Upper lobe of left lung (tissue), 6 donors: ENCODE results near the gene SGMS1. TPM values are rescaled to one million over a fixed set of nuclear protein-coding genes. Genes with fewer than 3 reads are reported as not detected.

ENCODE experiments used
- ATAC-seq, 2 donors: fragments of 200-7000 bp; cut with Tn5 transposase; one replicate each; pipeline ENCODE4 v1.9.1; 2022; ENCODE audit warnings: mild to moderate bottlenecking in 2 of 2, moderate library complexity in 2 of 2; ENCODE audit not compliant: low FRiP score in 2 of 2
- DNase-seq, 2 donors: peaks; one replicate each; pipeline ENCODE4 v3.0.0-alpha.2; 2019 to 2020
- H3K27ac ChIP-seq, 4 donors: fragments of 200-600 bp; sonication (generic); one replicate each; pipeline ENCODE4 v1.5.1; 2016 to 2019
- H3K27me3 ChIP-seq, 4 donors: fragments of 200-600 bp; sonication (generic); one replicate each; pipeline ENCODE4 v1.5.1; 2017 to 2019
- H3K36me3 ChIP-seq, 4 donors: fragments of 200-600 bp; sonication (generic); one replicate each; pipeline ENCODE4 v1.5.1; 2016 to 2019
- H3K4me1 ChIP-seq, 4 donors: fragments of 200-600 bp; sonication (generic); one replicate each; pipeline ENCODE4 v1.5.1; 2018 to 2019
- H3K4me3 ChIP-seq, 4 donors: fragments of 200-600 bp; sonication (generic); one replicate each; pipeline ENCODE4 v1.5.1; 2017 to 2019; ENCODE audit warnings: mild to moderate bottlenecking in 2 of 4, moderate library complexity in 1 of 4
- H3K9me3 ChIP-seq, 4 donors: fragments of 200-600 bp; sonication (generic); one replicate each; pipeline ENCODE4 v1.5.1; 2018 to 2019
- EP300 ChIP-seq, 4 donors: sonication (generic); formaldehyde crosslinking; IDR thresholded peaks; one replicate each; pipeline ENCODE4 v1.5.1; 2017; ENCODE audit warnings: antibody characterized with exemption in 4 of 4, control low read depth in 2 of 4
- POLR2A ChIP-seq, 4 donors: fragments of 450-650 bp; IDR thresholded peaks; one replicate each; pipeline ENCODE4 v1.5.1; 2016 to 2017; ENCODE audit warnings: antibody characterized with exemption in 4 of 4, mild to moderate bottlenecking in 2 of 4
- POLR2AphosphoS5 ChIP-seq, 2 donors: sonication (generic); formaldehyde crosslinking; IDR thresholded peaks; one replicate each; pipeline ENCODE4 v1.5.1; 2017; ENCODE audit warnings: antibody characterized with exemption in 2 of 2
- WGBS, 2 donors: methylation state at CpG; one replicate each; pipeline ENCODE4 v1.1.5; 2017 to 2018; 5-methylcytosine and 5-hydroxymethylcytosine counted together
- total RNA-seq, 6 donors: library from RNA; depleted of rRNA in 4 of 6; stranded (reverse); fragments of >200 nt in 4 of 6; gene quantifications; one replicate each; pipeline versions ENCODE4 v1.1.0 to v1.2.1, GENCODE V29; 2016 to 2021
- TF ChIP-seq, protein P1 (sequence below), 6 experiments: fragments of 450-650 bp in 4 of 6; fragments of 200-600 bp in 2 of 6; sonication (generic) in 2 of 6; IDR thresholded peaks; one replicate each; pipeline ENCODE4 v1.5.1; 2016 to 2019; ENCODE audit warnings: antibody characterized with exemption in 6 of 6
- donor health status: DM: no; HTN: no; CAD: no; lungs with moderate emphysema.
- donor health status: DM: no; HTN: yes; CAD: no; lungs with severe emphysema.

SGMS1 gene
- total RNA-seq, 6 donors from 2014 or later = 66.7 to 230 (median 173) TPM

DNA sequence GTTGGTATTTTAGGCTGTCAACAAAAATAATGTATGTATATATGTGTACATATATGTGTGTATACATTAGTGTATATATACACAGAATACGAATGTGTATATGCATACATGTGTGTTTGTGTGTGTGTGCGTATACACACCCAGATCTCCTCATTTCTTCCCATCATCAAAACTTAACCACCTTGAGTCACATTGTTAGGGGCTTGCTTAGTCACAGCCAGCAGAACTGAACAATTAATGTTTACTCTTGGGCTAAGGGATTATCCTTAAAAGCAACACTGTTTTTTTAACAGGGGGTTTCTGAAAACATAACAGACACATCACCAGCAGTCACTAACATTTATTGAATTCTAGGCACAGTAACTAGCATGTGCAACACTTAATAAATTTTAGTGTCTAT lies 289.5 kb downstream of the SGMS1 start:
- no peak for ATAC-seq
- Histone ChIP-seq H3K4me3 (no peak overlapping the region), H3K36me3 (no peaks in the 10 kb centered on the region), H3K27ac (no peak overlapping the region), H3K4me1 (peaks cover 0 to 6% (median 0%) of the 10 kb centered on the region in 4 donors), H3K9me3 (no peaks in the 10 kb centered on the region), H3K27me3 (no peaks in the 10 kb centered on the region)
- TF ChIP-seq, protein P1, sequence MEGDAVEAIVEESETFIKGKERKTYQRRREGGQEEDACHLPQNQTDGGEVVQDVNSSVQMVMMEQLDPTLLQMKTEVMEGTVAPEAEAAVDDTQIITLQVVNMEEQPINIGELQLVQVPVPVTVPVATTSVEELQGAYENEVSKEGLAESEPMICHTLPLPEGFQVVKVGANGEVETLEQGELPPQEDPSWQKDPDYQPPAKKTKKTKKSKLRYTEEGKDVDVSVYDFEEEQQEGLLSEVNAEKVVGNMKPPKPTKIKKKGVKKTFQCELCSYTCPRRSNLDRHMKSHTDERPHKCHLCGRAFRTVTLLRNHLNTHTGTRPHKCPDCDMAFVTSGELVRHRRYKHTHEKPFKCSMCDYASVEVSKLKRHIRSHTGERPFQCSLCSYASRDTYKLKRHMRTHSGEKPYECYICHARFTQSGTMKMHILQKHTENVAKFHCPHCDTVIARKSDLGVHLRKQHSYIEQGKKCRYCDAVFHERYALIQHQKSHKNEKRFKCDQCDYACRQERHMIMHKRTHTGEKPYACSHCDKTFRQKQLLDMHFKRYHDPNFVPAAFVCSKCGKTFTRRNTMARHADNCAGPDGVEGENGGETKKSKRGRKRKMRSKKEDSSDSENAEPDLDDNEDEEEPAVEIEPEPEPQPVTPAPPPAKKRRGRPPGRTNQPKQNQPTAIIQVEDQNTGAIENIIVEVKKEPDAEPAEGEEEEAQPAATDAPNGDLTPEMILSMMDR (IDR thresholded peaks at IDR 0.05) = no peak
- TF ChIP-seq POLR2A (IDR thresholded peaks at IDR 0.05) (no peak), EP300 (IDR thresholded peaks at IDR 0.05) (no peak), POLR2AphosphoS5 (IDR thresholded peaks at IDR 0.05) (no peak)
- 91 to 95% methylated on average over 2 of the region's 2 CpGs for WGBS, 2 donors
- no peak for DNase-seq

DNA sequence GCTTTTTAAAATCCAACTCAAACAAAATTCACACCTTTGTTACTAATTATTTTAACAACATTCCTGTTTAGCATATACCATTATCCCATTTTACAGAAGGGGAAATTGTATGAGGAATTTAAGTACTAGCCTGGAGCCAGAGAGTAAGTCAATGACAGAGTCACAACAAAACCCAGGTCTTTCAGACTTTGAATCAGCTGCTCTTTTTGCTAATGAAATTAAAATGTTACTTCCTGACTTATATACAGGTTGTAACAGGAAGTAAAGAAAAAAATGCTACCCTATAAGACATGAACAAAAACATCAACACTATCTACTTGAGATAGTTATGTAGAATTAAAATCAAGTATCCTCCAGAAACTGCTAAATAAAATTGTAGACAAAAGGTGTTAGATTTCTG lies 289.9 kb downstream of the SGMS1 start:
- Histone ChIP-seq H3K27ac (no peak overlapping the region), H3K4me3 (no peak overlapping the region), H3K4me1 (peaks cover 0 to 10% (median 0%) of the 10 kb centered on the region in 4 donors), H3K36me3 (no peaks in the 10 kb centered on the region), H3K27me3 (no peaks in the 10 kb centered on the region), H3K9me3 (no peaks in the 10 kb centered on the region)
- TF ChIP-seq POLR2AphosphoS5 (IDR thresholded peaks at IDR 0.05) (no peak), POLR2A (IDR thresholded peaks at IDR 0.05) (no peak), EP300 (IDR thresholded peaks at IDR 0.05) (no peak)
- TF ChIP-seq, protein P1 (IDR thresholded peaks at IDR 0.05) = no peak
- DNase-seq (no peak), ATAC-seq (no peak)

DNA sequence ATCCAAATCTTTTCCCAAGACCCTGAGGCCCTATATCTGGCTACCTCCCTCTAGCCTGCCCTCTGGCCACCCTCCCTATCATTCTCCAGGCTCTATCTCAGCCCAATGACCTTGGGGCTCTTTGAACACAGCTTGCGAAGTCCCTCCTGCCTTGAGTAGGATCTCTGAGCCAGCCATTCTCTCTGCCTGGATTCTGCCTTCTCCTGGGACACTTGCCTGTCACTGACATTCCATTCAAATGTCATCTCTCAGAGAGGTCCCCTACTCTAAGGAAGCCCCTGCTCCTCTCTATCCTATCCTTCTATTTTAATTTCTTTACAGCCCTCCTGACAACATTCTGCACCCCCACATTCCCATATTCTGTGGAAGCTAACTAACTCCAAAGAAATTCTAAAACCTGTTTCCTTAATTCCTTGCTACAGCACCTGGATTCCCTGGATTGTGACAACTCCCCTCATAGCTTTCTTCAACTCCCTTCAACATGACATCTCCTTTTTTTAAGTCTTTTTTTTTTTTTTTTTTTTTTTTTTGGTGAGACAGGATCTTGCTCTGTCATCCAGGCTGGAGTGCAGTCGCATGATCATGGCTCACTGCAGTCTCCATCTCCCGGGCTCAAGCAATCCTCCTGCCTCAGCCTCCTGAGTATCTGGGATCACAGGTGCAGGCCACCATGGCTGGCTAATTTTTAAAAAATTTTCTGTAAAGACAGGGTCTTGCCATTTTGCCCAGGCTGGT lies 291.5 kb downstream of the SGMS1 start:
- H3K9me3 ChIP-seq = no peaks in the 10 kb centered on the region
- H3K4me3 ChIP-seq = no peak overlapping the region
- ATAC-seq (no peak), DNase-seq (no peak)
- H3K27ac ChIP-seq = no peak overlapping the region
- no peak for TF ChIP-seq POLR2AphosphoS5 (IDR thresholded peaks at IDR 0.05)
- TF ChIP-seq, protein P1 (IDR thresholded peaks at IDR 0.05) = no peak
- TF ChIP-seq EP300 (IDR thresholded peaks at IDR 0.05) = no peak
- no peak for TF ChIP-seq POLR2A (IDR thresholded peaks at IDR 0.05)
- H3K4me1 ChIP-seq = peaks cover 3 to 13% (median 4%) of the 10 kb centered on the region in 4 donors
- no peaks in the 10 kb centered on the region for H3K36me3 ChIP-seq
- H3K27me3 ChIP-seq = no peaks in the 10 kb centered on the region
- 97 to 100% methylated on average over 3 of the region's 3 CpGs for WGBS, 2 donors

DNA sequence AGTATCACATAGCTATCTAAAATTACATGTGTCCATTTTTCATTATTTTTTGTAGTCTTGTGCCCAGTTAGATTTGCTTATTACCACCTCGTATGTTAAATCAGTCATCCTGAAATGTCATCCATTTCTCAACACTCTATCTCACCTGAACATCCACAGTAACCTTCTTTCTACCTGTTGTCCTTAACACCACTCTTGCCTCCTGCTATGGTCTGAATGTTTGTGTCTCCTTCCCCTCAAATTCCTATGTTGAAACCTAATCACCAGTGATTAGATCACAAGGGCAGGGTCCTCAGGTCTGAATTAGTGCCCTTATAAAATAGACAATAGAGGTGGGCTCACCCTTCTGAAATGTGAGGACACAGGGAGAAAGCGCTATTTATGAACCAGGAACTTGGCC lies 292.3 kb downstream of the SGMS1 start:
- DNase-seq (no peak), ATAC-seq (no peak)
- Histone ChIP-seq H3K36me3 (no peaks in the 10 kb centered on the region), H3K9me3 (no peaks in the 10 kb centered on the region), H3K27me3 (no peaks in the 10 kb centered on the region), H3K4me1 (peaks cover 8 to 21% (median 12%) of the 10 kb centered on the region in 4 donors), H3K27ac (no peak overlapping the region), H3K4me3 (no peak overlapping the region)
- TF ChIP-seq EP300 (IDR thresholded peaks at IDR 0.05) (no peak), POLR2AphosphoS5 (IDR thresholded peaks at IDR 0.05) (no peak), POLR2A (IDR thresholded peaks at IDR 0.05) (no peak)
- TF ChIP-seq, protein P1 (IDR thresholded peaks at IDR 0.05) = no peak
- 88 to 98% methylated on average over 2 of the region's 2 CpGs for WGBS, 2 donors
